HG02623 (cell line): Measurements from ENCODE around the gene ACAD11.
"Not testable (repeated sequence)": the region's sequence is repeated elsewhere in the genome, so short reads cannot be mapped to it uniquely, and the experiment has no call there.

Experiments used
- ATAC-seq: cut with Tn5 transposase; IDR thresholded peaks from one replicate; pipeline ENCODE4 v1.9.1; 2021; ENCODE audit warnings: moderate library complexity; ENCODE audit not compliant: unreplicated experiment

ACAD11 gene

DNA sequence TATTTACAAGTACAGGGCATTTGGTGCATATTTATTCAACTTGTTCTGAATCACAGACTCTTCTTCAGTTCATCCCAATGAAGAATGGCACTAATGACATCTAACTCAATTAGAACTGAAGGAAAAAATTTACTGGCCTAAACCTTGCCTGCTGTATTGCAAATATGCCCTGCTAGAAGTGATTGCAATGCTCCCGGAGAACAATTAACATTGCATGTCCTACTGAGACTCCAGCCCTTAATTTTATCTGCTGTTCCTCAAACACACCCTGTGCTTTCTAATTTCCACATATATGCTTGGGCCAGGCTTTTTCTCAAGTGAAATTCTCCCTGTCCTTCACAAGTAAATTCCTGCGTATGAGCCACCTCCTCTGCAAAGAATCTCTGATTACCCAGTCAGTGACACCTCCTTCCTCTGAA is 54.2 kb downstream of the ACAD11 start:
- no peak for ATAC-seq

DNA sequence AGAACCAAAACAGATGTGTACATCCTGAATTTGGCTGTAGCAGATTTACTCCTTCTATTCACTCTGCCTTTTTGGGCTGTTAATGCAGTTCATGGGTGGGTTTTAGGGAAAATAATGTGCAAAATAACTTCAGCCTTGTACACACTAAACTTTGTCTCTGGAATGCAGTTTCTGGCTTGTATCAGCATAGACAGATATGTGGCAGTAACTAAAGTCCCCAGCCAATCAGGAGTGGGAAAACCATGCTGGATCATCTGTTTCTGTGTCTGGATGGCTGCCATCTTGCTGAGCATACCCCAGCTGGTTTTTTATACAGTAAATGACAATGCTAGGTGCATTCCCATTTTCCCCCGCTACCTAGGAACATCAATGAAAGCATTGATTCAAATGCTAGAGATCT is 59.0 kb downstream of the ACAD11 start:
- ATAC-seq, result not testable (repeated sequence)

- ATAC-seq, result no peak
Measured at GRCh38 chr3:132598181-132598580, 61.4 kb downstream of the ACAD11 start.

DNA sequence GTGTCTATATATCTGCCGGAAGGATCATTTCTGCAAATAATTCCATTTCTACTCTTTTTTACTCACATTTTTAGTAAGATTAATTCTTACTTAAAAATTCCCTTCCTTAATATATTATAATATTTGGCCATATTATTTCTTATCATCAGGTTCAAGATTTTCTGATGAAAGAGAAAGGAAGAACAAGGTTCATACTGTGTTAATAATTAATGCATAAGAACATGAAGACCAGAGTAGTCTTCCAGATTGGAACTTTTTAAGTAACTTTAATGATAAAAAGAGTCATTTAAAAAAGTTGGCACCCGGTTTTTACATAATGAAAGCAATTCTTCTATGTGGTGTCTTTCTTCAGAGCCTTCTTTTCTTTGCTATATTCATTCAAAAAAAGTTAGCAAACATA is 61.9 kb downstream of the ACAD11 start:
- no peak for ATAC-seq

GRCh38 chr3:132596816-132597433 is 62.7 kb downstream of the ACAD11 start, which contains the start of gene ACKR4:
ACKR4 (plus strand) TSS chr3:132597270; CDS start chr3:132600398, 3,128 bp downstream.
- ATAC-seq, result no peak

DNA sequence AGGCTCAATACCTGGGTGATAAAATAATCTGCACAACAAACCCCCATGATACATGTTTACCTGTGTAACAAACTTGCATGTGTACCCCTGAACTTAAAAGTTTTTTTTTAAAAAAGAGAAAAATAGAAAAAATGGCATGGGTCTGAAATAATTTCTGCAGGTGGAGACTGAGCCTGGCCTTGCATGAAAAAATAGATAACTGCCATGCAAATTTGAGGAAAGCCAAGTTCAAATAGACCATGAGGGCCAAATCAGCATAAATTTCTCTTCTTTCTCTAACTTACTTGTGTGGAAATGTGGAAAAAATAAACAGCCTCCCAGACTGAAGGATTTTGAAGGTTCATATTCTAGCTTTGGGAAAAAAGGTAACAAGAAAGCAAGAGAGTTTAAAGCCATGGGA is 63.3 kb downstream of the ACAD11 start:
- ATAC-seq, result no peak

DNA sequence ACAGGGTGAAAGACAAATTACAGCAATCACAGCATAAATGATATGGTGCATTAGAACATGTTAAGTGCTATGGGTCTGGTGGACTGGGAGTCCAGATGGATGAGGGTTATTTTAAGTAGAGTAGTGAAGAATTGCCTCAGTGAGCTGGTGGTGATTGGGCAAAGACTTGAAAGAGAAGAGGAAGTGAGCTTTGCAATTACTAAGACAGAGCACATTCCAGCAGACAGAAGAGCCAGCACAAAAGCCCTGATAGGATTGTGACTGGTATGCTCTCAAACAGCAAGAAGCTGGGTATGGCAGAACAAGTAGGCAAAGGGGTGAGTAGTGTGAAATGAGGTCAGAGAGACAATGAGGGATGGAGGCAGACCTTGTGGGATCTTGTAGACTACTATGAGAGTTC is 64.6 kb downstream of the ACAD11 start:
- ATAC-seq, result no peak

DNA sequence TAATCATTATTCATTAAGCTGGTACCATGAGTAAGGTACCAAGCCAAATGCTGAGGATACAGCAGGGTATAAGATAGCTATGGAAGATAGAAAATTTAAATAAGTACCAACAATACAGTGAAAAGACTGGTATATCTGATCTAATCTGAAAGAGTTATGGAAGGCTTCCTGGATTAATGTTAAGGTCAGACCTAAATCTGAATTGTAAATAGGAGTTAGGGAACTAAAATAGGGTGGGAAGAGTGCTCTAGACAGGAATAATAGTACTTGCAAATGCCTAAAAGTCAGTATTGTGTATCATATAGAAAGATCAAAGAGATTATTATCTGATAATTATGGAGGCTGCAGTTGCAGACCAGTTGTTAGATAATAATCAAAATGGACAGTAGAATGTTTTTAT is 65.1 kb downstream of the ACAD11 start:
- no peak for ATAC-seq

GRCh38 chr3:132593947-132594323 is 65.7 kb downstream of the ACAD11 start:
- ATAC-seq, result no peak

GRCh38 chr3:132593241-132593946 is 66.2 kb downstream of the ACAD11 start:
- ATAC-seq, result no peak

- no peak for ATAC-seq
Measured at GRCh38 chr3:132592216-132592615, 67.4 kb downstream of the ACAD11 start.

GRCh38 chr3:132587401-132587800 is 72.2 kb downstream of the ACAD11 start:
- no peak for ATAC-seq

- no peak for ATAC-seq
Measured at GRCh38 chr3:132573797-132574211, 85.8 kb downstream of the ACAD11 start.

DNA sequence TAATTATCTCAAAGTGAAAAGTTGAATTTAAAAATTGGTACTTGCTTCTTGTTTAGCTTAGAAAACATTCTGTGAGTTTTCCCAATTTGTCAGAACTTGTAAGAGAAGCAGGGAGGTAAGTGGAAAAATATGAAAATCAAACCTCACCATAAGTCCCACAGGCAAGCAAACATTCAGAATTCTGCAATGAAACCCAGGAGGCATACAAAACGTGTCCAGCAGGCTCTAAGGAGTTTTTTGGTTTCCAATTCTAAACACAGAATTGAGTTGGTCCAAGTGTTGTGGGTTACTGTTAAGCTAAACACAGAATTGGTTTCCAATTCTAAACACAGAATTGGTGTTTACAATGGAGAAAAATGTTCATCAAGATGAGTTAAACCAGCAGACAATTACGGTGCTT is 89.6 kb downstream of the ACAD11 start:
- ATAC-seq, result no peak

DNA sequence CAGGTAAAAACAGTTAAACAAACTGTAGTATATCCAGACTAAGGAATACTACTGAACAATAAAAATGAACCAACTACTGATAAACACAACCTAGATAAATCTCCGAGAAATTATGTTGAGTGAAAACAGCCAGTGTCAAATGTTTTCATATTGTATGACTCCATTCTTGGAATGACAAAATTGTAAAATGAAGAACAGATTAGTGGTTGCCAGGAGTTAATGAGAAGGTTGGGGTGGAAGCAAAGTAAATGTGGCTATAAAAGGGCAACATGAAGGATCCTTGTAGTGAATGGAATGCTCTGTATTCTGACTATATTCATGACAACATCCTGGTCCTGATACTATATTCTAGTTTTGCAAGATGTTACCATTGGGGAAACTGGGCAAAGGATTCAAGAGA is 90.0 kb downstream of the ACAD11 start:
- ATAC-seq, result no peak

DNA sequence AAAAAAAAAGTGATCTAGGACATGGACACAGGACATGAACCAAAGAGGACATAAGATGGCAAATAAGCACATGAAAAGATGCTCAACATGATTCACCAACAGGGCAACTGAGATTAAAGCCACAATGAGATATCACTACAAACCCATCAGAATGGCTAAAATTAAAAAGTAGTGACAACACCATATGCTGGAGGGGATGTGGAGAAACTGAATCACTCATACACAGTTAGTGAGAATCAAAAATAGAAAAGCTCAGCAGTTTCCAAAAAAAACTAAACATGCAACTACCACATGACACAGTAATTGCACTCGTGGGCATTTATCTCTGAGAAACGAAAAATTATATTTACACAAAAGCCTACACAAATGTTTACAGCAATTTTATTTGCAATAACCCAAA is 90.5 kb downstream of the ACAD11 start:
- no peak for ATAC-seq

DNA sequence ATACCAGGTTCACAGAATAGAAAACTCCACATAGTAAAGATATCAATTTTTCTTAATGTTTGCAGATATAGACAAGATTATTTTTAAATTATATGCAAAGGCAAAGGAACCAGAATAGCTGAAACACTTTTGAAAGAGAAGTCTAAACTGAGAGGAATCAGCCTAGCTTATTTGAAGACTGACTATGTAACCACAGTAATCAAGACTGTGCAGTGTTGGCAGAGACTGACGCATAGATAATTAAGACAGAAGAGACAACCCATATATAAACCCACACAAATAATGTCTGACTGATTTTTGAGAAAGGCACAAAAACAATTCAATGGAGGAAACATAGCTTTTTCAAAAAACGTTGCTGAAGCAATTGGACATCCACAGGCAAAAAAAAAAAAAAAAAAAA is 91.2 kb downstream of the ACAD11 start:
- ATAC-seq, result no peak

DNA sequence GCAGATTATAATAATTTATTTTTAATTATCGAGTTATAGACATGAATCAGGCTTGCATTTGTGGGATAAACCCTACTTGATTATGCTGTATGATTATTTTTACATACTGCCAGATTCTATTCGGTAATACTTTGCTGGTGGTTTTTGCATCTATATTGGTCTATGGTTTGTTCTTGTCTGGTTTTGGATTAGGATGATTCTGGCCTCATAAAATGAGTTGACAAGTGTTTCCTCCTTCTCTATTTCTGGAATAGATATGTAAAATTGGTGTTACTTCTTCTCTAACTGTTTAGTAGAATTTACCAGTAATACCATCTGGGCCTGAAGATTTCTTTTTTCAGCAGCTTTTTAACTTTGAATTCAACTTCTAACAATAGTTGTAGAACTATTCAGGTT is 95.5 kb downstream of the ACAD11 start:
- no peak for ATAC-seq

GRCh38 chr3:132563420-132564069 is 96.1 kb downstream of the ACAD11 start:
- ATAC-seq, result no peak

DNA sequence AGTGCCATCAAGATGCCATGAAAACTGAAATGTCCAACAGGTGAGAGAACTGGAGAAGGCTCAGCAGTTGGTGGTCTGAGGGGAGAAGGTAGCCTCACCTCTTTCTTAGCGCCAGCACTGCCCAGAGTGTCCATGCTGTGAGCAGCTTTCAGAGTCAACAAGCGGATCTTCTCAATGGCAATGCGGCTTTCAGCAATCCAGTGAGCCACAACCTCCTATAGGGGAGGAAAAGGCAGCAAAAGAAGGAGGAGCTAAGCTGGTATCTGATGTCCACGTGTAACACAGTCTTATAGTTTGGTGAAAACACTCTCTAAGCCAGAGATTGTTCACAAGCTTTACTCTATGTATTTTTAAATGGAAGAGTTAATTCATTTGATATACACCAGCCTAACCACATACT is 98.6 kb downstream of the ACAD11 start:
- no peak for ATAC-seq

GRCh38 chr3:132556508-132557159 is 103.0 kb downstream of the ACAD11 start:
- ATAC-seq, result no peak

GRCh38 chr3:132556036-132556386 is 103.6 kb downstream of the ACAD11 start:
- not testable (repeated sequence) for ATAC-seq
